Right lobe of liver (tissue), 6 donors: ENCODE results near the gene AVPI1. TPM values are rescaled to one million over a fixed set of nuclear protein-coding genes. Genes with fewer than 3 reads are reported as not detected.

Experiments used
- ATAC-seq, 4 donors: fragments of 200-7000 bp; cut with Tn5 transposase; one replicate each; pipeline ENCODE4 v1.9.1; 2020; ENCODE audit warnings: mild to moderate bottlenecking in 4 of 4, moderate library complexity in 4 of 4
- DNase-seq, 3 donors: peaks; one replicate each; pipeline ENCODE4 v3.0.0-alpha.2; 2020
- H3K27ac ChIP-seq, 3 donors: fragments of 200-600 bp; one replicate each; pipeline ENCODE4 v1.8.0; 2022
- H3K27me3 ChIP-seq, 2 donors: fragments of 200-600 bp; one replicate each; pipeline ENCODE4 v1.8.0; 2022
- H3K36me3 ChIP-seq, 4 donors: fragments of 200-600 bp; sonication (generic) in 1 of 4; one replicate each; pipeline versions ENCODE4 v1.5.1 to v1.8.0; 2017 to 2022; ENCODE audit warnings: control low read depth in 1 of 4
- H3K4me1 ChIP-seq, 4 donors: fragments of 200-600 bp; sonication (generic) in 1 of 4; one replicate each; pipeline versions ENCODE4 v1.5.1 to v1.8.0; 2017 to 2022; ENCODE audit warnings: control low read depth in 1 of 4
- H3K4me3 ChIP-seq, 3 donors: fragments of 200-600 bp; one replicate each; pipeline ENCODE4 v1.8.0; 2022
- H3K9me3 ChIP-seq, 4 donors: fragments of 200-600 bp; sonication (generic) in 1 of 4; one replicate each; pipeline versions ENCODE4 v1.5.1 to v1.8.0; 2017 to 2022; ENCODE audit warnings: control low read depth in 1 of 4
- CTCF ChIP-seq, 4 donors: fragments of 200-600 bp in 3 of 4; fragments of 450-650 bp in 1 of 4; IDR thresholded peaks; one replicate each; pipeline versions ENCODE4 v1.5.1 to v1.8.0; 2016 to 2022; ENCODE audit warnings: antibody characterized with exemption in 4 of 4, mild to moderate bottlenecking in 2 of 4
- POLR2A ChIP-seq: fragments of 450-650 bp; IDR thresholded peaks from one replicate; pipeline ENCODE4 v1.6.1; 2017; ENCODE audit warnings: antibody characterized with exemption, mild to moderate bottlenecking
- WGBS: methylation state at CpG from one replicate; pipeline ENCODE4 v1.1.6; 2018; ENCODE audit warnings: low coverage, low lambda C conversion rate; ENCODE audit not compliant: insufficient coverage; ENCODE audit errors: missing lambda C conversion rate; 5-methylcytosine and 5-hydroxymethylcytosine counted together
- intact Hi-C, 2 donors: fragments of 100-400 bp; cut with DNase I; formaldehyde crosslinking; loops; one replicate each; pipeline versions ENCODE4 v1.11.2 to v1.14.1; 2022
- total RNA-seq, 6 experiments: library from RNA; depleted of rRNA in 2 of 6; stranded (reverse); fragments of >200 nt in 2 of 6; fragmentation: NEBNext Ultra II Directional in 3 of 6; extraction: Animal tissue kit (Norgen Biotek cat#: 25700) in 3 of 6; gene quantifications; one replicate each; pipeline versions ENCODE4 v1.1.0 to v1.2.4, GENCODE V29; 2016 to 2023
- donor health status: DM: no; HTN: yes; CAD: no.
- donor health status: DM: no; HTN: no; CAD: no.
- donor health status: DM: no; HTN: no; CAD: no.
- donor health status: DM: no; HTN: yes; CAD: no.
- donor health status: DM: no; HTN: yes; CAD: no.

The AVPI1 gene
- total RNA-seq, 6 experiments from 2014 or later, result 10.3 to 27.0 (median 20.2) TPM

GRCh38 chr10:97718659-97719142, 31.7 kb upstream of the AVPI1 start:
- no peaks in the 10 kb centered on the region for H3K36me3 ChIP-seq
- intact Hi-C loops, result no loop called here
- peak overlapping the region in 2 of 3 donors; percentile 32 to 60 for H3K27ac ChIP-seq
- no peaks in the 10 kb centered on the region for H3K27me3 ChIP-seq
- peaks cover 0 to 15% (median 2%) of the 10 kb centered on the region in 4 donors for H3K4me1 ChIP-seq
- no peak overlapping the region for H3K4me3 ChIP-seq
- TF ChIP-seq POLR2A (peak; percentile 68), CTCF (IDR thresholded peaks at IDR 0.05) (no peak)
- H3K9me3 ChIP-seq, result no peaks in the 10 kb centered on the region
- ATAC-seq (peak; percentile 89 to 91 (median 91)), DNase-seq (peak; percentile 78 to 94 (median 90))
- 0% methylated on average over 2 of the region's 8 CpGs for WGBS

- WGBS, result 63% methylated on average over 5 of the region's 6 CpGs
- Histone ChIP-seq H3K27me3 (no peaks in the 10 kb centered on the region), H3K4me1 (peaks cover 0 to 15% (median 2%) of the 10 kb centered on the region in 4 donors), H3K4me3 (no peak overlapping the region), H3K36me3 (no peaks in the 10 kb centered on the region), H3K27ac (peak overlapping the region in 2 of 3 donors; percentile 32 to 59), H3K9me3 (no peaks in the 10 kb centered on the region)
- intact Hi-C loops, result no loop called here
- TF ChIP-seq POLR2A (no peak), CTCF (IDR thresholded peaks at IDR 0.05) (no peak)
- peak in 1 of 3 donors; percentile 42 for DNase-seq
- no peak for ATAC-seq
These were observed 31.1 kb upstream of the AVPI1 start for GRCh38 chr10:97718178-97718577.

GRCh38 chr10:97717627-97718026, 30.6 kb upstream of the AVPI1 start:
- intact Hi-C loops, result no loop called here
- TF ChIP-seq CTCF (IDR thresholded peaks at IDR 0.05), result no peak
- no peak for TF ChIP-seq POLR2A
- WGBS, result 95% methylated on average over 7 of the region's 7 CpGs

GRCh38 chr10:97715259-97715874, 28.3 kb upstream of the AVPI1 start:
- no peaks in the 10 kb centered on the region for H3K36me3 ChIP-seq
- H3K27ac ChIP-seq, result peak overlapping the region in 1 of 3 donors; percentile 42
- peaks cover 0 to 15% (median 2%) of the 10 kb centered on the region in 4 donors for H3K4me1 ChIP-seq
- no peaks in the 10 kb centered on the region for H3K9me3 ChIP-seq
- no peaks in the 10 kb centered on the region for H3K27me3 ChIP-seq
- no peak for TF ChIP-seq CTCF (IDR thresholded peaks at IDR 0.05)
- no peak for TF ChIP-seq POLR2A
- H3K4me3 ChIP-seq, result peak overlapping the region in 1 of 3 donors; percentile 54
- ATAC-seq (no peak), DNase-seq (peak in 1 of 3 donors; percentile 22)
- intact Hi-C loops, result no loop called here
- WGBS, result 79% methylated on average over 5 of the region's 8 CpGs

More at GRCh38 chr10:97717627-97718026, 30.6 kb upstream of the AVPI1 start:
- H3K27ac ChIP-seq, result peak overlapping the region in 1 of 3 donors; percentile 59
- peaks cover 0 to 15% (median 2%) of the 10 kb centered on the region in 4 donors for H3K4me1 ChIP-seq
- H3K36me3 ChIP-seq, result no peaks in the 10 kb centered on the region
- no peaks in the 10 kb centered on the region for H3K27me3 ChIP-seq
- H3K9me3 ChIP-seq, result no peaks in the 10 kb centered on the region
- H3K4me3 ChIP-seq, result no peak overlapping the region
- DNase-seq (peak in 1 of 3 donors; percentile 44), ATAC-seq (no peak)
